Left hindlimb (tissue), 1 donor: Measurements from ENCODE around the gene FURIN.
"Not testable (repeated sequence)": the region's sequence is repeated elsewhere in the genome, so short reads cannot be mapped to it uniquely, and the experiment has no call there.

Experiments used
- DNase-seq: peaks from one replicate; pipeline ENCODE4 v3.0.0-alpha.2; 2018

Gene FURIN

DNA sequence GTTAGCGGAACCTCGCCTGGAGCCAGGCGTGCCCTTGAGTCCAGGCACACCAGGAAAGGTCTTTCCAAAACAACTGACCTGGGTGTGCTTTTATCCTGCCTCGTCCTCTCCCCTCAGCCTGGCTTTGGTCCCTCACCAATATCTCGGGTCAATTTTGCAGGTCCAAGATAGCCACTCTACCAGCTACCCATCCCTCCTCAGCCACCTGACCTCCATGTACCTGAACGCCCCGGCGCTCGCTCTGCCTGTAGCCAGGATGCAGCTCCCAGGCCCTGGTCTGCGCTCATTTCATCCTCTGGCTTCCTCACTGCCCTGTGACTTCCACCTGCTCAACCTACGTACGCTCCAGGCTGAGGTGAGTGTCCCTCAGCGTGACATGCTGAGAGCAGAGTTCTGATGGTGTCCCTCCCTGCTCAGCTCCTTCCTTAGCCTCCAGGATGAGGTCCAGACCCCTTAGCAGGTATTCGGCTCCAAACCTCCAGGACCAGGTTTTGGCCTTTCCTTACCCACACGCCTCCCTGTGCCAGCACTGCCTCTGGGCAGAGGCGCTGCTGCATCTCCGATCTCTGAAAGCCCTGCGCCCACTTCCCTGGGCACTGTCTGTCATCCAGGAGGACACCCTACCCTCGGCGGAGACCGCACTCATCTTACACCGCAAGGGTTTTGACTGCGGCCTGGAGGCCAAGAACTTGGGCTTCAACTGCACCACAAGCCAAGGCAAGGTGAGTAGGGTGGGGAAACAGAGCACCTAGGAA is 49.8 kb downstream of the FURIN start:
- no peak for DNase-seq

- no peak for DNase-seq
These were observed 50.4 kb downstream of the FURIN start for GRCh38 chr15:90918835-90919234.

- no peak for DNase-seq
These were observed 53.5 kb downstream of the FURIN start for GRCh38 chr15:90921887-90922286.

DNA sequence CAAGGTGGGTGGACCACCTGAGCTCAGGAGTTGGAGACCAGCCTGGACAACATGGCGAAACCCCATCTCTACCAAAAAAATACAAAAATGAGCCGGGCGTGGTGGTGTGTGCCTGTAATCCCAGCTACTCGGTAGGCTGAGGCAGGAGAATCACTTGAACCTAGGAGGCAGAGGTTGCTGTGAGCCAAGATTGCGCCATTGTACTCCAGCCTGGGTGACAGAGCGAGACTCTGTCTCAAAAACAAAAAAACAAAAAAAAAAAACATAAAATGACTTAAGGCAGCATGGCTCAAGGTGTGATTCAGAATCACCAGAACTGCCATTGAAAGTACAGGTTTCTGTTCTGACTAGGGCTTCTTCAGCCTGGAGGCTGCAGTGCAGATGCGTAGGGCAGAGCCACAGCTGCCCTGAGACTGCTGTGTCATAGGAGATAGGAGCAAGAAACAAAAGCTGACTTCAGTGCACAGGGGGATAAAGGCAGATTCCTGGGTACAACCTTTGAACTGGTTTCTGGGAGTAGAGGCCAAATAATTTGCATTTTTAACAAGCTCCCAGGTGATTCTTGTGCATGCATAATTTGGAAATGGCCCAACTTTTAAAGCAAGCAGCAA is 54.4 kb downstream of the FURIN start:
- DNase-seq = not testable (repeated sequence)

GRCh38 chr15:90924375-90924774 is 56.0 kb downstream of the FURIN start:
- DNase-seq = no peak

DNA sequence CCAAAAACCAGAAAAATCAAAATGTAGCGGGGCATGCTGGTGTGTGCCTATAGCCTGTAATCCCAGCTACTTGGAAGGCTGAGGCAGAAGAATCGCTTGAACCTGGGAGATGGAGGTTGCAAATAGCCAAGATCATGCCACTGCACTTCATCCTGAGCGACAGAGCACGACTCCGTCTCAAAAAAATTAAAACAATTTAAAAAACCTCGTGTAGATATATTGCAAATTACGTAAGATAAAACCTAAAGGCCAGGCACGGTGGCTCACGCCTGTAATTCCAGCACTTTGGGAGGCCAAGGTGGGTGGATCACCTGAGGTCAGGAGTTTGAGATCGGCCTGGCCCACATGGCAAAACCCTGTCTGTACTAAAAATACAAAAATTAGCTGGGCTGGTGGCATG is 58.4 kb downstream of the FURIN start:
- DNase-seq = not testable (repeated sequence)

- not testable (repeated sequence) for DNase-seq
These were observed 59.7 kb downstream of the FURIN start for GRCh38 chr15:90928106-90928505.

- no peak for DNase-seq
These were observed 61.0 kb downstream of the FURIN start for GRCh38 chr15:90929246-90930019.

- DNase-seq = no peak
These were observed 62.6 kb downstream of the FURIN start for GRCh38 chr15:90930861-90931574.

DNA sequence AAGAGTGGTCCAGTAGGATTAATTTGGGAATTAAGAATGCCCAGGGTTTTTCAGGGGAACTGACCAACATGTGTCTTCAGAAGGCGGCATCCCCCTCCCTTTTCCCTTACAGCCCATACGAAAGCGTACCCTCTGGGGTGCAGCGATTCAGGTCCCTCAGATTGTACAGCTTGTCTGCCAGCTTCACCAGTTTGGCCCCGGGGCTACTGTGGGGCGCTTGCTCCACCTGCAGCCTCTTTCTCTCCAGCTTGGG is 63.1 kb downstream of the FURIN start:
- DNase-seq = no peak

GRCh38 chr15:90931828-90932659 is 63.7 kb downstream of the FURIN start, which contains the start of gene HDDC3:
Gene HDDC3, minus strand, starts transcription at chr15:90932549. Its CDS starts 9 bp downstream, at chr15:90932540.
- DNase-seq = peak; percentile 89

DNA sequence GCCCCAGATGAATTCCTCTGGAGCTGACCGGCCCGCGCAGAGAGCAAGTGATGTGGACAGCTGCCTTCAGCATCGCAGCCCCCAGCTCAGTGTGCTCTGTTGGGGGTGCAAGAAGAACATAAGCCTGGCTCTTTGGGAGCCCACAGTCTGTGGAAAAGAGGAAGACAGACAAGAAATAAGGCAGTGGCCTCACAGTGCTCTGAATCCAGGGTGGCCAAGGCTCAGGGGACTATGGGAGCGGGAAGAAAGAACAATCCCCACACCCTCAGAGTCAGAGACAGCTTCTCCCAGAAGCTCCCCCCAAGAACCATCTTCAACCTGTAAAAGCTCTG is 64.2 kb downstream of the FURIN start:
- DNase-seq = no peak
